Heart right ventricle (tissue), 16 donors: ENCODE measurements around the gene POLA1. TPM values are rescaled to one million over a fixed set of nuclear protein-coding genes. Genes with fewer than 3 reads are reported as not detected.

ENCODE experiments used
- ATAC-seq, 8 donors: fragments of 200-7000 bp; cut with Tn5 transposase; one replicate each; pipeline ENCODE4 v1.9.1; 2020; ENCODE audit warnings: mild to moderate bottlenecking in 8 of 8, moderate library complexity in 8 of 8, moderate number of reproducible peaks in 1 of 8
- DNase-seq, 2 donors: peaks; one replicate each; pipeline ENCODE4 v3.0.0-alpha.2; 2020
- H3K27ac ChIP-seq, 10 donors: fragments of 200-600 bp; sonication (generic) in 2 of 10; one replicate each; pipeline versions ENCODE4 v1.5.0 to v1.8.0; 2020 to 2022; ENCODE audit warnings: mild to moderate bottlenecking in 3 of 10
- H3K27me3 ChIP-seq, 7 donors: fragments of 200-600 bp; one replicate each; pipeline ENCODE4 v1.8.0; 2021 to 2022; ENCODE audit warnings: mild to moderate bottlenecking in 2 of 7
- H3K36me3 ChIP-seq, 9 donors: fragments of 200-600 bp; sonication (generic) in 1 of 9; one replicate each; pipeline versions ENCODE4 v1.5.0 to v1.8.0; 2020 to 2022; ENCODE audit warnings: mild to moderate bottlenecking in 2 of 9
- H3K4me1 ChIP-seq, 9 donors: fragments of 200-600 bp; sonication (generic) in 1 of 9; one replicate each; pipeline versions ENCODE4 v1.5.0 to v1.8.0; 2020 to 2022; ENCODE audit warnings: mild to moderate bottlenecking in 4 of 9
- H3K4me3 ChIP-seq, 10 donors: fragments of 200-600 bp; sonication (generic) in 2 of 10; one replicate each; pipeline versions ENCODE4 v1.5.0 to v1.8.0; 2020 to 2022; ENCODE audit warnings: mild to moderate bottlenecking in 7 of 10, moderate library complexity in 2 of 10
- H3K9me3 ChIP-seq, 11 donors: fragments of 200-600 bp in 10 of 11; sonication (generic) in 2 of 11; one replicate each; pipeline versions ENCODE4 v1.5.0 to v1.8.0; 2013 to 2022; ENCODE audit warnings: mild to moderate bottlenecking in 2 of 11, control low read depth in 1 of 11, moderate library complexity in 1 of 11
- CTCF ChIP-seq, 9 donors: fragments of 200-600 bp; sonication (generic) in 2 of 9; IDR thresholded peaks; one replicate each; pipeline versions ENCODE4 v1.5.0 to v1.8.0; 2021 to 2022; ENCODE audit warnings: antibody characterized with exemption in 9 of 9, mild to moderate bottlenecking in 5 of 9, moderate library complexity in 1 of 9
- WGBS, 2 donors: extraction: QIAGEN DNeasy Blood & Tissue Kit; methylation state at CpG; one replicate each; pipeline ENCODE4 v1.1.7; 2013; ENCODE audit warnings: inconsistent platforms in 1 of 2; 5-methylcytosine and 5-hydroxymethylcytosine counted together
- intact Hi-C, 10 donors: fragments of 100-400 bp; cut with DNase I; formaldehyde crosslinking; loops; one replicate each; pipeline versions ENCODE4 v1.11.1 to v1.14.2; 2022
- polyA plus RNA-seq, 2 donors: library from polyadenylated mRNA; stranded (reverse); fragments of 200-250 nt; gene quantifications; one replicate each; pipeline ENCODE4 v1.2.3, GENCODE V29; 2013
- total RNA-seq, 10 donors: library from RNA; stranded (reverse); fragmentation: NEBNext Ultra II Directional in 3 of 10; extraction: Animal tissue kit (Norgen Biotek cat#: 25700) in 3 of 10; gene quantifications; one replicate each; pipeline versions ENCODE4 v1.2.1 to v1.2.4, GENCODE V29; 2021 to 2023
- donor health status: Arrhythmogenic right ventricular cardiomyopathy.
- donor health status: ischemic (EF 13 %, LVEDD 7.1; RV severe dilation, severe dysfunction).
- donor health status: healthy with polysubstance abuse.
- donor health status: DM: no; HTN: yes; CAD: no.
- donor health status: DM: no; HTN: no; CAD: no.
- donor health status: ischemic (EF 25% LVEDD 6.9; RV normal size, moderate dysfunction).
- donor health status: ischemic (EF 25% LVEDD 5.7; RV mildly dilated, moderate dysfunction).
- donor health status: healthy.
- donor health status: DM: yes; HTN: yes; CAD: no.
- donor health status: Ischemic cardiomyopathy.
- donor health status: ischemic (EF 35%, LVEDD 5.7; RV mildly dilated, moderate dysfunction).
- donor health status: nonischemic (EF 11% LVEDD 7.7; RV severe dilation, severe dysfunction).
- donor health status: DM: yes; HTN: yes; CAD: no.
- donor health status: PGD.
- donor health status: ischemic (EF 29% LVEDD 5.4; RV normal size, mild dysfunction).
- donor health status: nonischemic (EF 23%, LVEDD 6.1; RV moderate dilation, normal function).

POLA1 gene
- total and polyA plus RNA-seq, 12 donors = 2.6 to 8.5 (median 6.1) TPM

DNA sequence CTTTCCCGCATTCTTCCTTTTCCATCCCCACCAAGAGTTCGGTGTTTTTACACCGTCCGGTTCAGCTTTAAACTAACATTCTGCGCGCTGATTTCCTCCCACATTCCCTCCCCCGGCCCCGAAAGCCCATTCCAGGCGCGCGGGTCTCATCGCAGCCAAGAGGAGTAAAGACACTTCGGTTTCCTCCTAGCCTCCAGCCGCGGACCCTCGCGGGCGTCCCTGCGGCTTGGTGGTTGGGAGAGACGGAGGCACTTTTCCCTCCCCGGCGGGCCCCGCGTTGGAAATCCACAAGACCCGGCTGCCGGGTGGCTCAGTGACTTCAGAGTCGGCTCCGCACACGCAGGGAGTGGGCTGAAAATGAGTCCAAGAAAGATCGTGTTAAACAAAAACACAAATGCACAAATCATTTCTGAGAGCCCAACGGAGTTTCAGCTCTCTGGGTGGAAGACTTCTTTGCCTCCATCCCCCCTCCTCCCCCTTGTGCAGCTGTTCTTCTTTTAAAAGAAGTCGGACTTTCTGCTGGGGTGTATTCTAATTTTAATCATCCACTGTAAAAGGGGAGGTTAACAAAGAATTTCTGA lies 324.0 kb downstream of the POLA1 start:
- intact Hi-C loops = no loop called here
- Histone ChIP-seq H3K4me3 (no peak overlapping the region), H3K36me3 (no peaks in the 10 kb centered on the region), H3K4me1 (peaks cover 0 to 30% (median 15%) of the 10 kb centered on the region in 9 donors), H3K27ac (no peak overlapping the region), H3K27me3 (peaks cover 11 to 98% (median 94%) of the 10 kb centered on the region in 7 donors), H3K9me3 (no peaks in the 10 kb centered on the region)
- DNase-seq = no peak
- TF ChIP-seq CTCF (IDR thresholded peaks at IDR 0.05) = no peak
- ATAC-seq = no peak
- WGBS, 2 donors = 3 to 4% methylated on average over 30 to 32 of the region's 32 CpGs

GRCh38 chrX:25018682-25019081 lies 325.0 kb downstream of the POLA1 start:
- Histone ChIP-seq H3K27ac (no peak overlapping the region), H3K4me3 (no peak overlapping the region), H3K9me3 (no peaks in the 10 kb centered on the region), H3K27me3 (peaks cover 9 to 100% (median 99%) of the 10 kb centered on the region in 7 donors), H3K4me1 (peaks cover 0 to 26% (median 13%) of the 10 kb centered on the region in 9 donors), H3K36me3 (no peaks in the 10 kb centered on the region)
- DNase-seq (no peak), ATAC-seq (no peak)
- no peak for TF ChIP-seq CTCF (IDR thresholded peaks at IDR 0.05)
- WGBS, 2 donors = 13 to 22% methylated on average over 3 of the region's 3 CpGs
- intact Hi-C loops = no loop called here

GRCh38 chrX:25019707-25020390 lies 326.1 kb downstream of the POLA1 start:
- 4 to 5% methylated on average over 22 of the region's 22 CpGs for WGBS, 2 donors
- intact Hi-C loops = no loop called here
- no peak for TF ChIP-seq CTCF (IDR thresholded peaks at IDR 0.05)
- DNase-seq (no peak), ATAC-seq (no peak)
- Histone ChIP-seq H3K4me3 (no peak overlapping the region), H3K9me3 (no peaks in the 10 kb centered on the region), H3K36me3 (no peaks in the 10 kb centered on the region), H3K4me1 (peaks cover 0 to 26% (median 11%) of the 10 kb centered on the region in 9 donors), H3K27ac (no peak overlapping the region), H3K27me3 (peaks cover 9 to 100% (median 97%) of the 10 kb centered on the region in 7 donors)

DNA sequence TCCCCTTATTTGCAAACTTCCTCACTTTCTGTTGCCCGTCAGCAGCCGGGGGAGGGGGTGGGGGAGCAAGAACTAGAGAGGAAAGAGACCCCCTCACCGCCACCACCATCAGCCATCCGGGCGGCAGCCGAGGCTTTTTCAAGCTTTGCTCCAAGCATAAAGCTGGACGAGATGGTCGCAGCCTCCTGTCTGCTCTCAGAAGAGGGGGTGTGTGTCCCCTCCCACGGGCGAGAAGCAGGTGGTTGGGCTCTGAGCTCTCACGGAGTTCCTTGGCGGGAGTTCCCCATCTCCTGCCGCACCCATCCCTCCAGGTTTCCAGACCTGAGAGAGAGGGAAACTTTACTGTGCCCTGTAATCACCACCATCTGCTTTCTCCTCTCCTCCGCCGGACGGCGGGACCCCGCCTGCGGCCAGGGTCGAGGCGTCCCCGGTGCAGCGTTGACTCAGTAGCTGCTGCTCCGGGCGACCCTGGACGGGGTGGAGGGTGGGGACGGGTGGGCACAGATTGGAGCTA lies 326.7 kb downstream of the POLA1 start:
- H3K36me3 ChIP-seq = no peaks in the 10 kb centered on the region
- no peak for TF ChIP-seq CTCF (IDR thresholded peaks at IDR 0.05)
- no peak for DNase-seq
- H3K4me1 ChIP-seq = peaks cover 0 to 23% (median 11%) of the 10 kb centered on the region in 9 donors
- intact Hi-C loops = no loop called here
- peak overlapping the region in 1 of 10 donors; percentile 14 for H3K4me3 ChIP-seq
- WGBS, 2 donors = 3% methylated on average over 13 to 16 of the region's 27 CpGs
- no peak overlapping the region for H3K27ac ChIP-seq
- no peaks in the 10 kb centered on the region for H3K9me3 ChIP-seq
- no peak for ATAC-seq
- H3K27me3 ChIP-seq = peaks cover 9 to 100% (median 91%) of the 10 kb centered on the region in 7 donors
